ENCODE results near the gene USP43.
"Not testable (repeated sequence)": the region's sequence is repeated elsewhere in the genome, so short reads cannot be mapped to it uniquely, and the experiment has no call there.

The USP43 gene

DNA sequence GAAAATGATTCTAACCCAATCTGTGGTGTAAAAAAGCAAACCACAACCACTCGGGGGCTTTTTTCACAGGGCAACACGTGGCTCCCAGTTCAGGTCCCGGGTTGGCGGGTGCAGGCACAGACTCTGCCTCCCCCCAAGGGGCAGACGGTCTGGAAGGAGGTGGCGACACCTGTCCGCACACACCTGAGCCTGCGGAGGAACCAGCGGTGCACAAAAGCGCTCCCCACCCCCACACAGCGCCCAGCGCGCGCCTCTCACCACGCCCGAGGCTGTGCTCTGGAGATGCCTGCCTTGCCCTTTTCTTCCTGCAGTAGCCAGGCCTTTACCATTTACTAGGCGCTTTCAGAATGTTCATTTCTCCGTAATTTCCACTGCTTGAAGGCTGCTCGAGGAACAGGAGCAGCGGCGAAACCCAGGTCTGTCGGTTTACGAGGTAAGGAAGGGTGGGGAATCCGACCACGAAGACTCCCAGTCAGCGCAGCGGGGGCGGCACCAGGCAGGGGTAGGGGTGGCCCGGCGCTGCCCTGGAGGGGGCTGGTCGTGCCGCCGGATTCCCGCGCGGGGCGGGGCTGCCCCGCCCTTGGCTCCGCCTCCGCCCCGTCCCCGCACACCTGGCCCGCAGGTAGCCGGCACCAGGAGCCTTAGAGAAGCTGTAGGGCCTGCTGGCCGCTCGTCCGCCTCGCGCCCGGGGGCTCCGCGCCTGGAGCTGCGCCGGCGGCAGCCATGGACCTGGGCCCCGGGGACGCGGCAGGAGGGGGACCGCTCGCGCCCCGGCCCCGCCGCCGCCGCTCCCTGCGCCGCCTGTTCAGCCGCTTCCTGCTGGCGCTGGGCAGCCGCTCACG is at the start of gene USP43:
Gene USP43 (plus strand): TSS at position 608 of the 842 bp plus-strand sequence. CDS start 116 bp downstream, at position 724.
- DNase-seq, result peak; percentile 41

DNA sequence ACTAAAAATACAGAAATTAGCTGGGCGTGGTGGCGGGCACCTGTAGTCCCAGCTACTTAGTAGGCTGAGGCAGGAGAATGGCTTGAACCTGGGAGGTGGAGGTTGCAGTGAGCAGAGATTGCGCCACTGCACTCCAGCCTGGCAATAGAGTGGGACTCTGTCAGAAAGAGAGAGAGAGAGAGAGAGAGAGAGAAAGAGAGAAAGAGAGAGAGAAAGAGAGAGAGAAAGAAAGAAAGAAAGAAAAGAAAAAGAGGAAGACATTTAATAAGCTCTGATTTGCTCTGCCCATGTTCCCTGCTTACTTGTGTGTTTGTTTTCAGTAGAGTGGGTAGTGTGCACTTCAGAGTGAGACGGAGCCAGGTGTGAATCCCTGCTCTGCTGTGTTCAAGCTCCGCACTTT is 47.7 kb upstream of the USP43 start:
- DNase-seq, result not testable (repeated sequence)

- DNase-seq, result no peak
Measured at GRCh38 chr17:9598661-9599060, 46.7 kb upstream of the USP43 start.

DNA sequence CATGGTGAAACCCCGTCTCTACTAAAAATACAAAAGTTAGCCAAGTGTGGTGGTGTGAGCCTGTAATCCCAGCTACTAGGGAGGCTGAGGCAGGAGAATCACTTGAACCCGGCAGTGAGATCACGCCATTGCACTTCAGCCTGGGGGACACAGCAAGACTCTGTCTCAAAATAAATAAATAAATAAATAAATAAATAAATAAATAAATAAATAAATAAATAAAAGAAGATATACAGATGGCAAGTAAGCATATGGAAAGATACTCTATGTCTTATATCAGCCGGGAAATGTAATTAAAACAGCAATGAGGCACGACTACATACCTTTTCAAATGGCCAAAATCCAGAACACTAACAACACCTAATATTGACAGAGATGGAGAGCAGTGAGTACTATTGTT is 40.7 kb upstream of the USP43 start:
- DNase-seq, result not testable (repeated sequence)

DNA sequence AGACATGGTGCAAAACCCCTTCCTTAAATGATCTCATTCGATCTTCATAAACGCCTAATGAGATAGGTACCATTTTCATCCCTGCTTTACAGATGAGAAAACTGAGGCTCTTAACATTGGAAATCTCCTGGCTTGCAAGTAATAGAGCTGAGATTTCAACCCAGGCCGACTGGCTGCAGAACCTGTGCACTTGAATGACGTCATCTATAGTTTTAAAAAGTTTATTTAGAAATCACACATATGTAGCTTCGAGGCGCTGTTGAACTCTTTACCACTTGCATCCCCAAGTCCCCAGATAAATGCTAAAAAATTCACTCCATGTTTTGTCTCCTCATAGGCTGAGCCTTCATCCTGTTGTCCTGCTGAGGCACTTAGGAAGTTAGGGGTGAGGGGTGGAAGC is 38.9 kb upstream of the USP43 start:
- DNase-seq, result no peak

DNA sequence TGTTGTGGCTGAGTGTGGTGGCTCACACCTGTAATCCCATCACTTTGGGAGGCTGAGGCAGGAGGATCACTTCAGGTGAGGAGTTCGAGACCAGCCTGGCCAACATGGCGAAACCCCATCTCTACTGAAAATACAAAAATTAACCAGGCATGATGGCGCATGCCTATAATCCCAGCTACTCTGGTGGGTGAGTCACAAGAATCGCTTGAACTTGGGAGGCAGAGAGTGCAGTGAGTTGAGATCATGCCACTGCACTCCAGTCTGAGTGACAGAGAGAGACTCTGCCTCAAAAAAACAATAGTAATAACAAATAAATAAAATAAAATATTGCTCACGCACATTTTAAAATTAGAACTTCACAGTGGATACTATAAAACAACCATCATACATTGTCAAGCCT is 38.3 kb upstream of the USP43 start:
- DNase-seq, result not testable (repeated sequence)

DNA sequence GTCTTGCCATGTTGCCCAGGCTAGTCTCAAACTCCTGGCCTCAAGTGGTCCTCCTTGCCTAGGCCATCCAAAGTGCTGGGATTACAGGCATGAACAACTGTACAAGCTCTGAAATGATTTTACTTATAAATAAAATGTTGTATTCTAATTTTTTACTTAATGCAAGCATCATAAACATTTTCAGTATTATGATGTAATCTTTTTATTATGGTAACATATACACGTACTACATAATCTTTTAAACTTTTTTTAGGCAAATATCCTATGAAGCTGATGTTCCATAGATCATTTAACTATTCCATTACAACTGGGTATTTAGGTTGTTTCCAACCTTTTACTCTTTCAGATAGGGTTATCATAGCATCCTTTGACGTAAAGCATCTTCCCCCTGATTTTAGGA is 33.8 kb upstream of the USP43 start:
- no peak for DNase-seq

- no peak for DNase-seq
Measured at GRCh38 chr17:9612006-9612405, 33.3 kb upstream of the USP43 start.

- no peak for DNase-seq
Measured at GRCh38 chr17:9615486-9615885, 29.8 kb upstream of the USP43 start.

GRCh38 chr17:9622961-9623360 is 22.4 kb upstream of the USP43 start:
- DNase-seq, result no peak

DNA sequence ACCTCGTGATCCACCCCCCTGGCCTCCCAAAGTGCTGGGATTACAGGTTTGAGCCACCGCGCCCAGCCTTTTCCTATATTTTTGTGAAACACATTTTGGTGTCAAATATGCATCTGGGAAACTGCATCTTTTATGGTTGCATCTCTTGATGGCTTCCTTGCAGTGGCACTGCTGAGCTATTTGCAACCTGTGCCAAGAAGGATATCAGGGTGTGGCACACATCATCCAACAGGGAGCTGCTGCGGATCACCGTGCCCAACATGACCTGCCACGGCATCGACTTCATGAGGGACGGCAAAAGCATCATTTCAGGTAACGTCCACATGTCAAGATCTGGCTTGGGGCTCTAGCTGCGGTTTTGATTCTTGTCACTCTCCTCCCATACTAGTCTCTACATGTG is 16.8 kb upstream of the USP43 start:
- DNase-seq, result no peak

- DNase-seq, result no peak
Measured at GRCh38 chr17:9632741-9633140, 12.6 kb upstream of the USP43 start.

GRCh38 chr17:9635340-9635739 is 10.0 kb upstream of the USP43 start:
- DNase-seq, result no peak

DNA sequence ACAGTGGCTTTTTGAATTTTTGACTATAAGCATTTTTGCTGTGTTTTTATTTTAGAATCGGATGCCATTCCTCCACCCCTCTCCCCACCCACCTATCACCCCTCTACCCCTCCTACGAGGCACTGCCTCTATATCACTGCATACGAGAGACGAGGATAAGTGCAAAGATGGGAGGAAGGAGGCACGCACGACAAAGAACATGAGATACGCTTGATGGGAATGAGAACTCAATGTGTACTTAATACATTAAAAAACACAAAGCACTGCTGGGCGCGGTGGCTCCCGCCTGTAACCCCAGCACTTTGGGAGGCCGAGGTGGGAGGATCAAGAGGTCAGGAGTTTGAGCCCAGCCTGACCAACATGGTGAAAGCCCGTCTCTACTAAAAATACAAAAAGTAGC is 8.8 kb upstream of the USP43 start:
- DNase-seq, result no peak

GRCh38 chr17:9640388-9640787 is 4.9 kb upstream of the USP43 start:
- not testable (repeated sequence) for DNase-seq

DNA sequence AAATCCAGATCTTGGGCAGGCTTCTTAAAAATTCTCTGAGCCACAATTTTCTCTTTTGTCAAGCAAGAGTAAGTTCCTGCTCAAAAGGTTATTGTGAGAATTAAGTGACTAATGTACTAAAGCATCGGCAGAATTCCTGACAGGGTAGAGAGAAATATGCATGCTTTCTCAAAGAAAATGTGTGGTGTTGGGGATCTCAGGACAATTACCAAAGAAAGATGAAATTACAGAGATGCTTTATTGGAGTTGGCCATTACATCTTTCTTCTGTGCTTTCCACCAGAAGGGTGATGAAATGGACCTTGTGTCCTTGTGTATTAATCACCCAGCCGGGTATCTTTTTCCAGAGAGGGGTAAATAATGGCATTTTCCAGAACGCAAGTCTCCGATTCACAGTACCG is 1.7 kb upstream of the USP43 start:
- DNase-seq, result no peak

- peak; percentile 26 for DNase-seq
Measured at GRCh38 chr17:9645851-9646545, 681 bp downstream of the USP43 start.

DNA sequence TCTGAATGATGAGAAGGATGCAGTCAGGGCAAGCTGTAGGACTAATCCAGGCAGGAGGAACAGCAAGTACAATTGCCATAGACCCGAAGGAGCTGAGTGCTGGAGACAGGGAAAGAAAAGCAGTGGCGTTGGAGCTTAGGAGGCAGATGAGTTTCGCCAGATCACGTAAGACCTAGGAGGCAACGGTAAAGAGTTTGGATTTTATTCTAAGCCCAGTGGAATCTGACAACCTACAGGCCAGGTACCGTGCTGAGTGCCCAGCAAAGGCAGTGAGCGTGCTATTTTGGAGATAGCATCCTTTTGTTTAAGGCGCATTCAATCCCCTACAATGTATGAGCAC is 1.2 kb downstream of the USP43 start:
- DNase-seq, result no peak

DNA sequence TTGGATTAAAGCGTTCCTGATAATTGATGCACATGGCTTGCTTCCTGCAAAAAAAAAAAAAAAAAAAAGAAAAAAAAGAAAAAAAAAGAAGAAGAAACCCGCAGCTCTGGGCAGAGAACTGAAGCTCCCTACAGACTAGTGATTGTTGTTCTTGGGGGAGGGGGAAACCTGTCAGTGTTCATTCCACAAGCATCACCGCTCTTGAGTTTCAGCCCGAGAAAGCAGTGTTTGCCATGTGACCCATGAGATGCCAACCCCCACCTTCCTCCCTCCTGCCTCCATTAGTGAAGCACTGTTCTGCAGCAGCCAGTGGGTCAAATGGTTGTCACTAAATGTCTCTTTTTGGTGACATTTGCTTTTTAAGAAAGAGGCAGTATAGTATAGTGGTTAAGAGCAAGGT is 1.7 kb downstream of the USP43 start:
- DNase-seq, result no peak

- DNase-seq, result no peak
Measured at GRCh38 chr17:9648521-9649110, 3.3 kb downstream of the USP43 start.

DNA sequence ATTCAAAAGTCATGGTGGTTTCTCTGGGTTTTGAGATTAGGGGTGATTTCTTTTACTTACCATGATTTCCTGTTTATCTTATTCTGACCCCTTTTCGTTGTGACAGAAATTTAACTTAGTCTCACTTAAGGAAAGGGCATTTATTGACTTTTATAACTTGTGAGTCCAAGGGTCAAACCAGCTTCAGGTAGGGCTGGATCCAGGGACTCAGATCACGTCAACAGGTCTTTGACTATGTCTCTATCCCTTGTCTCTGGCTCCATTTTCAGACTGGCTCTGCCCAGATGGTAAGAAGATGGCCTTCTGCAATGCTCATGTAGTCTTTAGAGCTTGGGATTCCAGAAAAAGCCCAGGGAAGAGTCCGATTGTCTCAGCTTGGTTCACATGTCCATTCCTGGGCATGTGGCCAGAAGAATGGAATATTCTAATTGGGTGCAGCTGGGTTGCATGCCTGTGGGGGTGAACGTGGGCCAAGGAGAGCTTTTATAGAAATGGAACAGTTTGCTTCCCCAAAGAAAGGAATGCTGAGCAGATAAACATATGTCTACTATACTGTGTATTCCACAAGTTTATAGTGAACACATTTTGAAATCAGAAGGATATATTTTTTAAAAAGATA is 13.4 kb downstream of the USP43 start:
- DNase-seq, result no peak

DNA sequence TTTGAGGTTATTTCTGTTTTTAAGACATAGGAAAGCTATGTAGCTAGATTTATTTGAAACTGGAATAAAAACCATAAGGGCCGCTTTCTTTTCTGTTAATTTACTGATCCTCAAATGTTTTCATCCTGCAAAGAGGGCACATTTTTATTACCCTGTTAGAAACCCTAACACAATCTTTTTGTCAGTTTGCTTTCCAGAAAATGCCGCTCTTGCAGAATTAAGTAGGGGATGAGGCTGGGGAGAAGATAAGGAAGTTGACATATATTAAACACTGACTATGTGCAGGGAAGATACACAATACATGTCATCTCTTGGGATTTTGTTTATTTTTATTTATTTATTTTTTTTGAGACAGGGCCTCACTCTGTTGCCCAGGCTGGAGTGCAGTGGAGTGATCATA is 15.7 kb downstream of the USP43 start:
- no peak for DNase-seq

GRCh38 chr17:9663511-9663910 is 18.2 kb downstream of the USP43 start:
- not testable (repeated sequence) for DNase-seq

Data from activated CD4-positive, alpha-beta T cell treated with anti-CD3 and anti-CD28 coated beads for 48 hours (primary cell).